NCI-H524 (cell line): Measurements from ENCODE around the gene PPARG.
"Not testable (repeated sequence)": the region's sequence is repeated elsewhere in the genome, so short reads cannot be mapped to it uniquely, and the experiment has no call there.

Source experiments
- DNase-seq, 2 experiments: peaks; one replicate each; lab custom pipeline; 2025; lab: John Stamatoyannopoulos, UW

The PPARG gene

GRCh38 chr3:12443781-12444522 lies 155.1 kb downstream of the PPARG start:
- DNase-seq: no peak

GRCh38 chr3:12444582-12445471 lies 156.0 kb downstream of the PPARG start:
- no peak for DNase-seq

DNA sequence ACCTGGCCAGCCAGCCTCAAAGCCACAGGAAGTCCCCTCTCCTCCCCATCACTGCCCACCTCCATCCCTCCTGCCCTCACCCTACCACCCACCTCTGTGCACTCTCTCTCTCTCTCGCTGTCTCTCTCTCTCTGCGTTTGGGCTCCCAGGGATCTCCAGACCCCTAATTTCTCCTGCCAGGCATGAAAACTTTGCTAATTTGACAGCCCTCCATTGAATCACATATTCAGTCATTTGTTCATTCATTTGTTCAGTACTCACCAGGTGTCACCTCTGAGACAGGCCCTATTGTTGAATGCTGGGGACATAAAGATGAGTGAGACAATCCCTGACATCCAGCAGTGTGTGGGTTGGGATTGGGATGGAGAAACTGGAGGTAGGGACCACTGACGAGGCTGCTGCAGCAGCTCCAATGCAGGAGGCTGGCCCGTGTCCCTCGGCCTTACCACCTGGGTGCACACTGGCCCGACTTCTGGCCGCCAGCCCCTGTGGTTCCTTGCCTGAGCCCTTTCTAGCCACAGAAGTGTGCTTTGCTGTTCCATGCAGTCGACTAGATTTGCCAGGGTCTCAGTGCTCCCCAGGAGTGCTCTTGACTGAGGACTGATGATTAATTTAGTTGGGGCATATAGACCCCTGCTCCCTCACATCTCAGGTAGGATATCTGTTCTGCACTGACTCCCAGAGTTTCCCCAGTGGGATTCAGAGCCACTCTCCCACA lies 156.8 kb downstream of the PPARG start:
- no peak for DNase-seq

DNA sequence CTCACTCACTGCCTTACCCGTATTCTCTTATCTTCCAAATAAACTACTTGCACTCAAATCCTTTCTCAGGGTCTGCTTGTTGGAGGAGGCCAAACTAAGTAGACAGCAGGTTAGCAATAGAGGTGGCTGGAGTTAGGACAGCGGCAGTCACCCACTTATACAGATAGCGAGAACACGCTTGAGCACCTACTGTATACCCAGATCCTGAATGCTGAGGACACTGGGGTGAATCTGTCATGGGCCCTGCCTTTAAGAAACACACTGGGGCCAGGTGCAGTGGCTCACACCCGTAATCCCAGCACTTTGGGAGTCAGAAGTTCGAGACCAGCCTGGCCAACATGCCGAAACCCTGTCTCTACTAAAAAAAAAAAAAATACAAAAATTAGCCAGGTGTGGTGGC lies 157.4 kb downstream of the PPARG start:
- no peak for DNase-seq

GRCh38 chr3:12447075-12447474 lies 158.2 kb downstream of the PPARG start:
- no peak for DNase-seq

GRCh38 chr3:12448404-12449202 lies 159.7 kb downstream of the PPARG start:
- not testable (repeated sequence) for DNase-seq

DNA sequence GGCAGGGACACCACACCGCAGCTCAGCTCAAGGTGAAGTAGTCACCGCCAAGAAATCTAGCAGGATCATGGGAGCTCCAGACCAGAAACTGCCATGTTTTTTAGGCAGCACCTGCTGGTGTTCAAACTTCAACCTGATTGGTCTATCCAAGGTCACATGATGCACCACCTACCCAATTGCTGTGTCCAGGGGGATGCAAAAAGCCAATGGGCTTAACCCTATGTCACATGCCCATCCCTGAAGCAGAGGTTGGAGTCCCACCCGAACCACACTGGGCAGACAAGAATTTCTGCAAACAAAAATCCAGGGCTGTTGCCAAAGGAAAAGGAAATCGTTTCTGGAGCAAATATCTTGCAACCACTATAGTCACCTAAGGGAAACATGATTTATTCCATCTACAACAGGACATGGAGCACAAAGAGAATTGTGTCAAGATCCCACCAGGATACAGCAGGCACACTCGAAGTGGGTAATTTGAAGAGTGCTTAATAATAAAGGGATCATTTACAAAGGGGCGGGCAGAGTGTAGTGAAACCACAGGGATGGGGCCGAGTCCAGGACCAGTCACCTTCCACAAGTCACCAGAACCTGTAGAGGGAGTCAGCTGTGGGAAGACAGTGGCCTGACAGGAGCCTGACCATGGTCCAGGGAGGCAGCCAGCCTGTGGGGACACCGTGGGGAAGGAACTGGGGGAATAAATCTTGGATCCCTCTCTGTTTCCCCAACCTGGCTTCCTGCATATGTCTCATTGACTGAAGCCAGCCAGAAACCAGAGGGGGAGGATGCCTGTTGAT lies 161.2 kb downstream of the PPARG start:
- no peak for DNase-seq

DNA sequence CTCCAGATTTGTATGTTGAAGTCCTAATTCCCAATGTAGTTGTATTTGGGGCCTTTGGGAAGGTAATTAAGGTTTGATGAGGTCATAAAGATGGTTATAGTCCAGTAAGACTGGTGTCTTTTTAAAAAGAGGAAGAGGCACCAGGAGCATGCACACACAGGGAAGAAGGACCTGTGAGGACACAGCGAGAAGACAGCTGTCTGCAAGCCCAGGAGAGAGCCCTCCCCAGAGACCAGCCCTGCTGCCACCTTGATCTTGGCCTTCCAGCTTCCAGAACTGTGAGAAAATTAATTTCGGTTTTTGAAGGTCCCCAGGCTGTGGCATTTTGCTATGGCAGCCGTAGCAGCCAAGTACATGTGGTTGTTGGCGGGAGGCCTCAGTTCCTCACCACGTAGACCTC lies 162.6 kb downstream of the PPARG start:
- DNase-seq: no peak

DNA sequence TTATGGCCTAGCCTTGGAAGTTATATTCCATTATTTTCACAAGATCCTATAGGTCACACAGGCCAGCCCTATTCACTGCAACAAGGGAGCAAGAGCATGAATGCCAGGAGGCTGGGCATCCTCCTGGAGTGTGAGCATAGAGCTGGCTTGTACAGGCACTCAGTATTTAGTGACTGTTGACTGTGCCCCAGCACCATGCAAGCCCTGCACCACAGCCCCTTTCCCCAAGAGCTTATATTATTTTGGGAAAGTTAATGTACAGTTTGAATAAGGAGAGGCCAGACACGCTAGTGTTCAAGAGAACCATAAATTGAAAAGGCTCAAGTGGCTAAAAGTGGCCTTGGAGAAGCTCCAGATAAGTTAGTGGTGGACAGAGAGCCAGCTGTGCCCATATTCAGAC lies 163.1 kb downstream of the PPARG start:
- no peak for DNase-seq

- DNase-seq: no peak
Observed at GRCh38 chr3:12452361-12453330, 163.8 kb downstream of the PPARG start.

- no peak for DNase-seq
Observed at GRCh38 chr3:12454076-12454815, 165.4 kb downstream of the PPARG start.

- DNase-seq: no peak
Observed at GRCh38 chr3:12454816-12455121, 165.9 kb downstream of the PPARG start.

DNA sequence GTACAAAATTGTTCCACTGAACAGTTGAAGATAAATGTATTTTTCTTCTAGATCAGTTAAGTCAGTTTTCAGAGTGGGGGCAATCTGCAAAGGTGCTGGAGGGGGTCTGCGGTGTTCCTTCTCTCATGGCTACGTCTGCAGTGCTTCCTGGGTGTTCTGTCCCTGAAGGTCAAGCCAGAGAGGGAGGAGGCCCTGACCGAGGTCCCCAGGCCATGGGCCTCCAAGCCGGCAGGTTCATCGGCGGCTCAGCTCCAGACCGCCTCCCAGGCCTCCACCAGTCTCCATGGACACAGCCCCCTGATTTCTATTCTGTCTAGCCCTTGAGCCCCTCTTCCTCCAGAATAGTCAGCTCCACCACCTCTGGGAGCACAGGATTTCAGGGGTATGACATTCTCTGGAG lies 166.9 kb downstream of the PPARG start:
- no peak for DNase-seq

DNA sequence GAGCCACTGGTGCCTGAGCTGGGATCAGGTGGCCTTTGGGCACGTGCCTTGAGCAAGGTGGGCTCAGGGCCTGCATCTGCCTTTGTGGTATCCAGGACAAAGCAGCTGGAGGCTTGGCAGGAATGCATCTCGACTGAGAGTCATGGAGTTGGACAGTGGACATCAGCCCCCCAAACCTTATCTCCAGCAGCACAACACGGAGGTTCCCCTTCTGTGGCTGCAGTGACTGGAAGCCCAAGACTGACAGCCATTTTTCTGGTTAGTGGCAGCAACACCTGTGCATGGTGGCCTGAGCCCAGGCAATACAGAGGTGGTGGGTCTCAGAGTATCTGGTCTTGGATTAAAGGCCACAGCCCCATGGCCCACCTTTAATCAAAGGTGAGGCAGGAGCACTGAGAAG lies 167.6 kb downstream of the PPARG start:
- DNase-seq: no peak

DNA sequence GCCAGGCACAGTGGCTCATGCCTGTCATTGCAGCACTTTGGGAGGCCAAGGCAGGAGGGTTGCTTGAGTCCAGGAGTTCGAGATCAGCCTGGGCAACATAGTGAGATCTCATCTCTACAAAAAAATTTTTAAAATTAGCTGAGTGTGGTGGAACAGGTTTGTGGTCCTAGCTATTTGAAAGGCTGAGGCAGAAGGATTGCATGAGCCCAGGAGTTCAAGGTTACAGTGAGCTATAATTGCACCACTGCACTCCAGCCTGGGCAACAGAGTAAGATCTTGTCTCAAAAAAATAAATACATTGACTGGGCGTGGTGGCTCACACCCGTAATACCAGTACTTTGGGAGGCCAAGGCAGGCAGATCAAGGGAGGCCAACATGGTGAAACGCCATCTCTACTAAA lies 168.5 kb downstream of the PPARG start:
- DNase-seq: not testable (repeated sequence)

DNA sequence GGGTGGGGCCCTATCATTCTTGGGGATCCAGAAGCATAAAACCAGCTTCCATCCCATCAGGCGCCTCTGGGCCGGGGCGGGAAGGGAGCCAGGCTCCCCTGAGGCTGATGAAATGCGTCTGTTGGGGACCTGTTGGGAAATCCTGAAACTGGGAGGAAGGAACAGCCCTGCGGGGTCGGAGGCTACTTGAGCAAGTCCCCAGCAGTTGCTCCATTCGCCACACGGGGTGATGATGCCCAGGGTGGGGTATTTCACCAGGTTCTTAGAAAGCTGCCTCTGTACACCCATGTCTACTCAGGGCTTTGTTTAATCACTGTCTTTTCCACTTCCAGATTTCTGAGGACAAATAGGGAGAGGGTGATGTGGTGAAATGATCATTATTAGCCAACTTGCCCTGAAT lies 170.0 kb downstream of the PPARG start:
- DNase-seq: no peak

- DNase-seq: no peak
Observed at GRCh38 chr3:12460127-12460526, 171.3 kb downstream of the PPARG start.

DNA sequence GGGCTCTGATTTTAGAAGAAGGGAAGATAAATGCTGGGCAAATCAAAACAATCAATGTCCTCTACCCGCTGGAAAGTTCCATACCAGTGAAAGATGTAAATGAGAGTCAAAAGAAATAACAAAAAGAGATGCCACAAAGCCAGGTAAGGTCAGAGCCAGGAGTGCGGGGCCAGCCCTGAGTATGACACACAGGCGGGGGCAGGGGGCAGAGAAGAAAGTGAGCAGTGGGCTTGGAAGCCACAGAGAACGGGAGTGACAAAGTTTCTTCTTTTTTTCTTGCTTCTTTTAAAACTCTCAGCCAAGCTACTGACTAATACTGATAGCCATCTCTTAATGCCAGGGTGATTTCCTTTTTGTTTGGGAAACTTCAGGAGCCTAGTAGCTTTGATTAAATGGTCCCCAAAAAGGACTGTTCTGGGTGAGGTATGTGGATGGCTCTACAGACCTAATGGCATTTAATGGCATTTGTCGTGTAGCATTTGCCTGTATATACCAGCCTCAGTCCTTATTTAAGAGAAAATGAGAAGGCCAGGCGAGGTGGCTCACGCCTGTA lies 172.3 kb downstream of the PPARG start:
- no peak for DNase-seq
